Thyroid gland (tissue), 4 donors: Measurements from ENCODE around the gene NDUFAF8. TPM values are rescaled to one million over a fixed set of nuclear protein-coding genes. Genes with fewer than 3 reads are reported as not detected.
A peak's percentile ranks its signal among the peaks of the same experiment; 100 is the strongest.

ENCODE experiments used
- DNase-seq, 2 donors: peaks; one replicate each; pipeline ENCODE4 v3.0.0-alpha.2; 2019
- H3K27ac ChIP-seq, 3 donors: fragments of 200-600 bp; sonication (generic); 1 replicate in 2 of 3; 2 replicates in 1 of 3; pipeline ENCODE4 v1.5.1; 2016 to 2019; ENCODE audit warnings: mild to moderate bottlenecking in 1 of 3, moderate library complexity in 1 of 3
- H3K27me3 ChIP-seq: fragments of 200-600 bp; sonication (generic); one replicate; pipeline ENCODE4 v1.5.1; 2019
- H3K36me3 ChIP-seq, 2 donors: fragments of 200-600 bp; sonication (generic); one replicate each; pipeline ENCODE4 v1.5.1; 2016 to 2019
- H3K4me1 ChIP-seq, 2 donors: fragments of 200-600 bp; sonication (generic); one replicate each; pipeline ENCODE4 v1.5.1; 2017 to 2019
- H3K4me3 ChIP-seq, 3 donors: fragments of 200-600 bp; sonication (generic); replicated peaks in 1 of 3; 1 replicate in 2 of 3; 2 replicates in 1 of 3; pipeline ENCODE4 v1.5.1; 2016; ENCODE audit warnings: mild to moderate bottlenecking in 1 of 3
- H3K9me3 ChIP-seq: fragments of 200-600 bp; sonication (generic); one replicate; pipeline ENCODE4 v1.5.1; 2017
- POLR2A ChIP-seq, 2 donors: fragments of 450-650 bp; IDR thresholded peaks; one replicate each; pipeline ENCODE4 v1.6.1; 2017; ENCODE audit warnings: antibody characterized with exemption in 2 of 2, mild to moderate bottlenecking in 2 of 2, moderate library complexity in 1 of 2
- WGBS, 2 donors: methylation state at CpG; one replicate each; pipeline ENCODE4 v1.1.5; 2017; 5-methylcytosine and 5-hydroxymethylcytosine counted together
- intact Hi-C: fragments of 100-400 bp; cut with DNase I; formaldehyde crosslinking; loops from one replicate; pipeline ENCODE4 v1.15.1; 2023
- total RNA-seq, 4 donors: library from RNA; depleted of rRNA; stranded (reverse); fragments of >200 nt; gene quantifications; one replicate each; pipeline ENCODE4 v1.2.3, GENCODE V29; 2016
- TF ChIP-seq, protein P1 (sequence below), 6 experiments: fragments of 200-600 bp in 3 of 6; fragments of 450-650 bp in 3 of 6; sonication (generic) in 3 of 6; IDR thresholded peaks; one replicate each; pipeline ENCODE4 v1.5.1; 2016 to 2019; ENCODE audit warnings: antibody characterized with exemption in 6 of 6, mild to moderate bottlenecking in 2 of 6, inconsistent platforms in 1 of 6, moderate library complexity in 1 of 6

NDUFAF8 gene
- total RNA-seq, 4 donors from 2014 or later = 17.0 to 107 (median 53.7) TPM

- no peak overlapping the region for H3K27ac ChIP-seq
- H3K4me1 ChIP-seq = no peaks in the 10 kb centered on the region
- peak in 1 of 2 donors; percentile 23 for DNase-seq
- no peaks in the 10 kb centered on the region for H3K36me3 ChIP-seq
- H3K9me3 ChIP-seq = no peaks in the 10 kb centered on the region
- intact Hi-C loops = no loop called here
- H3K4me3 ChIP-seq = no peak overlapping the region
- TF ChIP-seq POLR2A (IDR thresholded peaks at IDR 0.05) = no peak
- TF ChIP-seq, protein P1, sequence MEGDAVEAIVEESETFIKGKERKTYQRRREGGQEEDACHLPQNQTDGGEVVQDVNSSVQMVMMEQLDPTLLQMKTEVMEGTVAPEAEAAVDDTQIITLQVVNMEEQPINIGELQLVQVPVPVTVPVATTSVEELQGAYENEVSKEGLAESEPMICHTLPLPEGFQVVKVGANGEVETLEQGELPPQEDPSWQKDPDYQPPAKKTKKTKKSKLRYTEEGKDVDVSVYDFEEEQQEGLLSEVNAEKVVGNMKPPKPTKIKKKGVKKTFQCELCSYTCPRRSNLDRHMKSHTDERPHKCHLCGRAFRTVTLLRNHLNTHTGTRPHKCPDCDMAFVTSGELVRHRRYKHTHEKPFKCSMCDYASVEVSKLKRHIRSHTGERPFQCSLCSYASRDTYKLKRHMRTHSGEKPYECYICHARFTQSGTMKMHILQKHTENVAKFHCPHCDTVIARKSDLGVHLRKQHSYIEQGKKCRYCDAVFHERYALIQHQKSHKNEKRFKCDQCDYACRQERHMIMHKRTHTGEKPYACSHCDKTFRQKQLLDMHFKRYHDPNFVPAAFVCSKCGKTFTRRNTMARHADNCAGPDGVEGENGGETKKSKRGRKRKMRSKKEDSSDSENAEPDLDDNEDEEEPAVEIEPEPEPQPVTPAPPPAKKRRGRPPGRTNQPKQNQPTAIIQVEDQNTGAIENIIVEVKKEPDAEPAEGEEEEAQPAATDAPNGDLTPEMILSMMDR (IDR thresholded peaks at IDR 0.05) = peak in 5 of 6 experiments; percentile 25 to 44 (median 32)
- H3K27me3 ChIP-seq = no peaks in the 10 kb centered on the region
- WGBS, 2 donors = 77 to 78% methylated on average over 25 to 27 of the region's 27 CpGs
Observed at GRCh38 chr17:81200695-81201580, 38.2 kb upstream of the NDUFAF8 start.

- TF ChIP-seq, protein P1 (IDR thresholded peaks at IDR 0.05) = no peak
- TF ChIP-seq POLR2A (IDR thresholded peaks at IDR 0.05) = no peak
- no peaks in the 10 kb centered on the region for H3K27me3 ChIP-seq
- H3K27ac ChIP-seq = no peak overlapping the region
- 98 to 99% methylated on average over 10 of the region's 10 CpGs for WGBS, 2 donors
- no peaks in the 10 kb centered on the region for H3K36me3 ChIP-seq
- intact Hi-C loops = no loop called here
- no peak for DNase-seq
- no peaks in the 10 kb centered on the region for H3K9me3 ChIP-seq
- no peaks in the 10 kb centered on the region for H3K4me1 ChIP-seq
- H3K4me3 ChIP-seq = no peak overlapping the region
Observed at GRCh38 chr17:81202318-81202717, 36.8 kb upstream of the NDUFAF8 start.

GRCh38 chr17:81203136-81203535 lies 36.0 kb upstream of the NDUFAF8 start:
- H3K27me3 ChIP-seq = no peaks in the 10 kb centered on the region
- no peak for DNase-seq
- no peaks in the 10 kb centered on the region for H3K4me1 ChIP-seq
- H3K9me3 ChIP-seq = no peaks in the 10 kb centered on the region
- 96 to 100% methylated on average over 1 to 20 of the region's 20 CpGs for WGBS, 2 donors
- TF ChIP-seq, protein P1 (IDR thresholded peaks at IDR 0.05) = no peak
- no peak for TF ChIP-seq POLR2A (IDR thresholded peaks at IDR 0.05)
- intact Hi-C loops = no loop called here
- H3K36me3 ChIP-seq = no peaks in the 10 kb centered on the region
- H3K27ac ChIP-seq = no peak overlapping the region
- H3K4me3 ChIP-seq = no peak overlapping the region

DNA sequence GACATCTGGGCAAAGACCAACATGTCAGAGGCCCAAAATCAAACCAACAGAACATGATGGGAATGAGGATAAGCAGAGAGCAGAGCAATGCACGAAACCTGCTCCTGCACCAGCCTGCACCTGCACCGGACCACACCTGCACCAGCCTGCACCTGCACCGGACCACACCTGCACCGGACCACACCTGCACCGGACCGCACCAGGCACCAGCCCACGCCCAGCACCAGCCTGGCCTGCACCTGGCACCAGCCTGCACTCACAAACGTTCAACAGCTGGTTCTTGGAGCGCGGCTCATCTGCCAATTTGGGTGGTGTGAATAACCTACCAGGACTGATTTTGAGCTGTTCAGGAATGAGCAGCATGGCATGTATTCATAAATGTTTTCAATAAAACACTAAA lies 34.5 kb upstream of the NDUFAF8 start:
- Histone ChIP-seq H3K4me1 (no peaks in the 10 kb centered on the region), H3K4me3 (no peak overlapping the region), H3K9me3 (no peaks in the 10 kb centered on the region), H3K27me3 (no peaks in the 10 kb centered on the region), H3K27ac (no peak overlapping the region), H3K36me3 (no peaks in the 10 kb centered on the region)
- intact Hi-C loops = no loop called here
- 87 to 100% methylated on average over 4 to 10 of the region's 10 CpGs for WGBS, 2 donors
- no peak for DNase-seq
- no peak for TF ChIP-seq POLR2A (IDR thresholded peaks at IDR 0.05)
- TF ChIP-seq, protein P1 (IDR thresholded peaks at IDR 0.05) = no peak

DNA sequence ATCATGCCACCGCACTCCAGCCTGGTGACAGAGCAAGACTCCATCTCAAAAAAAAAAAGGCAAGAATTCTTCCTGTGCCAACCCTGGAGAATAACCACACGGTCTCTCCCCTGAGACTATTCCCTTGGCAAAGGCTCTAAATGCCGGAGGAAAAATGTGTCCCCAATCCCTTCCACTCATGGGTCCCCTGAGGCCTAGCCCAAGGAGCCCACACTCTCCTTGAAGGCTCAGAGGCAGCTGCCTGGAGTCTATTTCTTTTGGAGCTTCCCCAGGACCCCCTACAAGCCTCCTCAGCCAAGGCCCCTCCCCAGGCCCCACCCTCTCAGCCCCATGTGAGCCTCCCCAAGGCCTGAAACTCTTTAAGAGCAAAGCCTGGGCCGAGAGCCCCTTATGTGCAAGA lies 33.0 kb upstream of the NDUFAF8 start:
- Histone ChIP-seq H3K27me3 (no peaks in the 10 kb centered on the region), H3K4me1 (no peaks in the 10 kb centered on the region), H3K27ac (no peak overlapping the region), H3K4me3 (no peak overlapping the region), H3K36me3 (no peaks in the 10 kb centered on the region), H3K9me3 (no peaks in the 10 kb centered on the region)
- WGBS, 2 donors = 77 to 83% methylated on average over 3 to 4 of the region's 4 CpGs
- no peak for DNase-seq
- no peak for TF ChIP-seq POLR2A (IDR thresholded peaks at IDR 0.05)
- TF ChIP-seq, protein P1 (IDR thresholded peaks at IDR 0.05) = no peak
- intact Hi-C loops = no loop called here
